Inflammatory macrophage (primary cell): ENCODE results near the gene UROC1.

Experiments used
- DNase-seq, 2 donors: peaks; one replicate each; pipeline ENCODE4 v3.0.0-alpha.2; 2020 to 2022

Gene UROC1

GRCh38 chr3:126530171-126531050 lies 12.8 kb upstream of the UROC1 start:
- DNase-seq = peak; percentile 57 to 75

GRCh38 chr3:126529585-126530170 lies 12.1 kb upstream of the UROC1 start:
- no peak for DNase-seq

- DNase-seq = peak; percentile 49 to 77
These were observed 11.4 kb upstream of the UROC1 start for GRCh38 chr3:126528800-126529541.

GRCh38 chr3:126528419-126528799 lies 10.8 kb upstream of the UROC1 start:
- no peak for DNase-seq

GRCh38 chr3:126527455-126528211 lies 10.1 kb upstream of the UROC1 start:
- DNase-seq = peak in 1 of 2 donors; percentile 68

- DNase-seq = no peak
These were observed 9.4 kb upstream of the UROC1 start for GRCh38 chr3:126527006-126527405.

GRCh38 chr3:126526668-126527005 lies 9.1 kb upstream of the UROC1 start:
- no peak for DNase-seq

GRCh38 chr3:126525853-126526667 lies 8.5 kb upstream of the UROC1 start:
- no peak for DNase-seq

GRCh38 chr3:126525091-126525852 lies 7.7 kb upstream of the UROC1 start:
- no peak for DNase-seq

- DNase-seq = peak; percentile 10 to 64
These were observed 6.9 kb upstream of the UROC1 start for GRCh38 chr3:126524429-126524988.

- DNase-seq = peak; percentile 41 to 75
These were observed 6.3 kb upstream of the UROC1 start, which contains the start of gene CHST13 for GRCh38 chr3:126523745-126524428. CHST13 (plus strand) TSS chr3:126524155; CDS start chr3:126524333, 178 bp downstream.

GRCh38 chr3:126522363-126522788 lies 4.8 kb upstream of the UROC1 start:
- peak; percentile 43 to 45 for DNase-seq

GRCh38 chr3:126521122-126521891 lies 3.7 kb upstream of the UROC1 start:
- no peak for DNase-seq

GRCh38 chr3:126519506-126520455 lies 2.2 kb upstream of the UROC1 start:
- DNase-seq = no peak

GRCh38 chr3:126518779-126519177 lies 1.2 kb upstream of the UROC1 start:
- no peak for DNase-seq

- no peak for DNase-seq
These were observed 609 bp upstream of the UROC1 start for GRCh38 chr3:126517986-126518778.

GRCh38 chr3:126516936-126517290 lies 660 bp downstream of the UROC1 start:
- DNase-seq = no peak
